OCI-LY7 (cell line): Measurements from ENCODE around the gene KIAA1328. TPM values are rescaled to one million over a fixed set of nuclear protein-coding genes. Genes with fewer than 3 reads are reported as not detected.

Source experiments
- BruUV-seq: library from RNA; stranded (reverse); fragments of 400-500 nt; replicated peaks from 2 replicates; lab custom pipeline; 2021; lab: Mats Ljungman, UMichigan
- CTCF ChIA-PET: fragments of 300-600 bp; sonication (Branson Sonifier 250); formaldehyde crosslinking; loops from one replicate; lab custom pipeline; 2022; ENCODE audit warnings: antibody characterized with exemption; ENCODE audit not compliant: unreplicated experiment; lab: Charles Lee
- POLR2A ChIA-PET: fragments of 300-600 bp; sonication (Branson Sonifier 250); formaldehyde crosslinking; loops from one replicate; lab custom pipeline; 2022; ENCODE audit warnings: antibody characterized with exemption; lab: Charles Lee
- DNase-seq: peaks from one replicate; pipeline ENCODE4 v3.0.0-alpha.2; 2015; ENCODE audit warnings: low spot score
- H2AFZ ChIP-seq: fragments of 200-600 bp; sonication (generic), shearing (Covaris generic); 2 replicates; pipeline ENCODE4 v1.6.1; 2014; ENCODE audit warnings: mild to moderate bottlenecking, antibody characterized with exemption, low read length, moderate library complexity
- H3K27ac ChIP-seq: fragments of 200-600 bp; sonication (generic); 2 replicates; pipeline ENCODE4 v1.5.1; 2014; ENCODE audit warnings: mixed run types, low read depth, mild to moderate bottlenecking, moderate library complexity, low read length, inconsistent platforms; ENCODE audit not compliant: poor library complexity, severe bottlenecking
- H3K36me3 ChIP-seq: fragments of 200-600 bp; sonication (generic); 2 replicates; pipeline ENCODE4 v1.6.1; 2014; ENCODE audit warnings: mild to moderate bottlenecking, antibody characterized with exemption, low read length, moderate library complexity, mixed read lengths; ENCODE audit not compliant: insufficient read depth
- H3K4me1 ChIP-seq: fragments of 200-600 bp; sonication (generic); 2 replicates; pipeline ENCODE4 v1.5.1; 2014; ENCODE audit warnings: mild to moderate bottlenecking, low read length; ENCODE audit not compliant: insufficient read depth, poor library complexity, severe bottlenecking
- H3K4me2 ChIP-seq: fragments of 200-600 bp; sonication (generic); 2 replicates; pipeline ENCODE4 v1.6.1; 2014; ENCODE audit warnings: mild to moderate bottlenecking, low read length
- H3K4me3 ChIP-seq: fragments of 200-600 bp; sonication (generic); 2 replicates; pipeline ENCODE4 v1.5.1; 2014; ENCODE audit warnings: mild to moderate bottlenecking, low read depth, low read length; ENCODE audit not compliant: poor library complexity, severe bottlenecking
- H3K79me2 ChIP-seq: fragments of 200-600 bp; sonication (generic); 2 replicates; pipeline ENCODE4 v1.6.1; 2016; ENCODE audit warnings: low read depth, mild to moderate bottlenecking, low read length, moderate library complexity, mixed read lengths; ENCODE audit not compliant: insufficient read depth
- H3K9me2 ChIP-seq: fragments of 200-600 bp; sonication (generic); 2 replicates; pipeline ENCODE4 v1.6.1; 2016; ENCODE audit warnings: mild to moderate bottlenecking, low read length, mixed read lengths; ENCODE audit not compliant: insufficient read depth
- H3K9me3 ChIP-seq: fragments of 200-600 bp; sonication (generic); 2 replicates; pipeline ENCODE4 v1.6.1; 2014; ENCODE audit warnings: mild to moderate bottlenecking, mixed run types, low read length, mixed read lengths
- H4K20me1 ChIP-seq: fragments of 200-600 bp; sonication (generic); 2 replicates; pipeline ENCODE4 v1.6.1; 2014; ENCODE audit warnings: mild to moderate bottlenecking, antibody characterized with exemption, low read length, moderate library complexity, mixed read lengths; ENCODE audit not compliant: insufficient read depth
- CTCF ChIP-seq: fragments of 200-600 bp; sonication (generic); conservative IDR thresholded peaks from 2 replicates; pipeline ENCODE4 v1.5.1; 2014; ENCODE audit warnings: mild to moderate bottlenecking, antibody characterized with exemption, low read length, moderate library complexity, mixed read lengths
- EZH2phosphoT487 ChIP-seq: fragments of 200-600 bp; sonication (generic); IDR thresholded peaks from 2 replicates; pipeline ENCODE4 v1.6.1; 2018; ENCODE audit warnings: low read depth, borderline replicate concordance, mild to moderate bottlenecking, mixed run types, antibody characterized with exemption, low read length, moderate library complexity, mixed read lengths
- intact Hi-C: fragments of 100-400 bp; cut with micrococcal nuclease; formaldehyde crosslinking; loops from one replicate; pipeline ENCODE4 v1.10.0; 2022; ENCODE audit not compliant: unreplicated experiment
- total RNA-seq, 2 experiments: library from RNA; depleted of rRNA in 1 of 2; stranded (reverse); fragments of >200 nt in 1 of 2; shearing (Covaris generic) in 1 of 2; gene quantifications; 2 replicates each; pipeline ENCODE4 v1.2.3, GENCODE V29; 2014 to 2022

The KIAA1328 gene
- total RNA-seq, 2 experiments from 2014 or later: 3.0 to 5.8 TPM

DNA sequence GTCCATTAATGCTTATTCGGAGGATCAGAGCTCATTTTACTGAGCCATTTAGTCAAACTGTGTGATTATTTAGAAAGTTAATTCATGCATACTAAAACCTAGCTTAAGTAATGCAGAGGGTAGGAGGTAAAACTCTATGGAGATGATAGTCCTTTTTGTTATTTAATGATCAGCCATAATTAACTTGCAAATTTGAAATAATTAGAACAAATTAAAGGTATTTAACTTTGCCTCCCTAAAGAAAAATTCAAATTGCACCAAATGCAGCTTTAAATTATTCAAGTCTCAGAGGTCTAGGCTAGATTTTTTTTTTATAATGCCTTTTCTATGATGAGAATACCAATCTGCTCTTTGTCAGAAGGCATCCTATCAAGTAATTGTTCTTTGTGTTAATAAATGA, 310.9 kb downstream of the KIAA1328 start:
- Histone ChIP-seq H3K27ac (no peak overlapping the region), H3K9me3 (no peaks in the 10 kb centered on the region), H2AFZ (no peak overlapping the region), H4K20me1 (no peaks in the 10 kb centered on the region), H3K79me2 (no peaks in the 10 kb centered on the region), H3K4me1 (no peaks in the 10 kb centered on the region), H3K4me2 (no peak overlapping the region), H3K9me2 (no peaks in the 10 kb centered on the region), H3K36me3 (no peaks in the 10 kb centered on the region), H3K4me3 (no peak overlapping the region)
- BruUV-seq: no TSS peak
- TF ChIP-seq CTCF (no peak), EZH2phosphoT487 (no peak)
- POLR2A ChIA-PET: no interaction called here
- intact Hi-C loops: no loop called here
- CTCF ChIA-PET: no interaction called here
- no peak for DNase-seq

DNA sequence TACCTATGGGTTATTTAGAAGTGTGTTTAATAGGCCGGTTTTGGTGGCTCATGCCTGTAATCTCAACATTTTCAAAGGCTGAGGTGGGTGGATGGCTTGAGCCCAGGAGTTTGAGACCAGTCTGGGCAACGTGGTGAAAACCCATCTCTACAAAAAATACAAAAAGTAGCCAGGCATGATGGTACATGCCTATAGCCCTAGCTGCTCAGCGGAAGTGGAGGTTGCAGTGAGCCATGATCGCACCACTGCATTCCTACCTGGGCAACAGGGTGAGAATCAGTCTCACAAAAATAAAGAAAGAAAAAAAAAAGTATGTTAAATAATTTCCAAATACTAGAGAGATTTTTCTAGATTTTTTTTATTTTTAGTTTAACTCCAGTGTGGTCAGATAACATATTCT, 316.0 kb downstream of the KIAA1328 start:
- Histone ChIP-seq H3K27ac (no peak overlapping the region), H2AFZ (no peak overlapping the region), H3K79me2 (no peaks in the 10 kb centered on the region), H4K20me1 (no peaks in the 10 kb centered on the region), H3K4me2 (no peak overlapping the region), H3K9me3 (no peaks in the 10 kb centered on the region), H3K4me1 (no peaks in the 10 kb centered on the region), H3K4me3 (no peak overlapping the region), H3K9me2 (no peaks in the 10 kb centered on the region), H3K36me3 (no peaks in the 10 kb centered on the region)
- no peak for DNase-seq
- CTCF ChIA-PET: no interaction called here
- no TSS peak for BruUV-seq
- no peak for TF ChIP-seq EZH2phosphoT487
- TF ChIP-seq CTCF: no peak
- POLR2A ChIA-PET: no interaction called here
- intact Hi-C loops: no loop called here

DNA sequence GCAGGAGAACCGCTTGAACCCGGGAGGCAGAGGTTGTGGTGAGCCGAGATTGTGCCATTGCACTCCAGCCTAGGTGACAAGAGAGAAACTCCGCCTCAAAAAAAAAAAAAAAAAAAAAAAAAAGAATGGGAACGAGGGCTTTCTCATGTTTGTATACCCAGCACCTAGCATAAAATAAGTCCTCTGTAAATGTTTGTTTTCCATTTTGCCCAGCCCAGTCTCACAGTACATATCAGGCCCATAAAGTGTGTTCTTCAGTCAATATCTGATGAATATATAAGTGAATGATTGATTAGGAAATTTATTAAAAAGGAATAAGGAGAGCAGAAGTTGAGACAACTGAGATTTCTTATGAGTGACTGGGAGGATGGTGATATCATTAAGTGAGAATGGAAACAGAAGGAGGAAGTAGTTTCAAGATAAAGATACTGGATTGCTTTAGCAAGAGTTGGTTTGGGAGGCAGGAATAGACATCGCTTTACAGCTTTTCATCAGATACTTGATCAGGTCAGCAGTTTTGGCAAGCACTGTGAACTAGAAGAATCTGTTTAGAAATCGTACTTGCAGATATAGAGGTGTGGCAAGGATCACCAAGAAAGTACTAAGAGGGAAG, 327.5 kb downstream of the KIAA1328 start:
- no peaks in the 10 kb centered on the region for H3K9me2 ChIP-seq
- BruUV-seq: no TSS peak
- H3K4me1 ChIP-seq: no peaks in the 10 kb centered on the region
- CTCF ChIA-PET: no interaction called here
- H3K9me3 ChIP-seq: no peaks in the 10 kb centered on the region
- H3K79me2 ChIP-seq: no peaks in the 10 kb centered on the region
- H3K4me3 ChIP-seq: no peak overlapping the region
- intact Hi-C loops: no loop called here
- H2AFZ ChIP-seq: no peak overlapping the region
- no peak overlapping the region for H3K27ac ChIP-seq
- H3K4me2 ChIP-seq: no peak overlapping the region
- H3K36me3 ChIP-seq: no peaks in the 10 kb centered on the region
- POLR2A ChIA-PET: no interaction called here
- no peak for DNase-seq
- H4K20me1 ChIP-seq: no peaks in the 10 kb centered on the region
- no peak for TF ChIP-seq EZH2phosphoT487
- no peak for TF ChIP-seq CTCF
